Hematopoietic multipotent progenitor cell treated with erythropoietin and hydrocortisone succinate and interleukin-3 and kit ligand, for 4 days (in vitro differentiated cells): ENCODE results near the gene RORB.

ENCODE experiments used
- DNase-seq: peaks from one replicate; pipeline ENCODE4 v3.0.0-alpha.2; 2015

Gene RORB

DNA sequence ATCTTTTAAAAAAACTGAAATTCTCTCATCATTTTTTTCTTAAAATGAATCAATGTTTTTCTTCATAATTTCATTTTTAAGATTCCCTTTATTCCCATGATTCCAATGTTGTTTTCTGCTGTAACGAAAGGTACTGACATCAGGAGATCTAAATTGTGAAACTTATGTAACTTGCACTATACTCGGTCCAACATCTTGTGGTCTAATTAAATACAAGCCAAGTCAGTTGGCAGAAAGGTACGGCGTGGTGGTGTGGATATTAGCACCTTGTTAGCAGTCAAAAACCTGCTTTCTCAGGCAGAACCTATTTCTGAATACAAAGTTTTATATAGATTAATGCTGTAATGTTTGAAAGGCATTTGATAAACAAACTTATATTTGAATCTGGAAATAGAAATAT lies 20.1 kb downstream of the RORB start:
- DNase-seq = no peak

DNA sequence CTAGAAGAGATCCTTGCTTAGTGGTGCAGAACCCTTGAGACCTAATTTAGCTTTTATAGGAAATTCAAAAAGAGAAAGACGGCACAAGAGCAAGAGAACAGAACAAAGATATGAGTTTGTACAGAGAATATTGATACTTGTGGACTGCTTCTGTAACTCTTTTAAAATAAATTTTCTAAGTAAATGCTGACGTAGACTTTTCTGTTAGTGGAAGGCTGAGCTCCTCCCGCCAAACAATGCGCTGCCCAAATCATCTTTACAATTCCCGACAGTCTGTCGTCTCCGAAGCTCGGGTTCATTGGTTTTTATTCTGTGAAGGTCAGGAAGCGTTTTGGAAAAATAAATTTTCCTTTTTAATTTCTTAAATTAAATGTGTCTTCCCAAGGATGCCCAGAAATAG lies 22.3 kb downstream of the RORB start:
- DNase-seq = no peak

DNA sequence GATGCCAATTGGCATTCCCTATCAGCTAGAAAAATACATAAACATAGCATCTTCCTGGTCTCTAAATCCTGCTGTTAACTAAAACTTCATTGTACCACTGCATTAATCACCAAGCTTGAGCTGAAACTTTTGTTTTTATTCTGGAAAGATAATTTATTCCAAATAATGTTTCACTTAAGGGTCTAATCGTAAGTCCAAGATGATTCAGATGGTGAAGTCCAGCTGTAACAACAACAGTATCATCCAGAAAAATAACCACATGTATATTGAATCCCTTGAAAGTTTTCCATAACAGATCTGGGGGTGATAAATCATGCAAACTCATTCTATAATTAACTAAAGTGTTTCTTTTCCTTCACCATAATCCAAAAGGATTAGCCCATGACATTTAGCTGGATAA lies 23.9 kb downstream of the RORB start:
- DNase-seq = no peak

DNA sequence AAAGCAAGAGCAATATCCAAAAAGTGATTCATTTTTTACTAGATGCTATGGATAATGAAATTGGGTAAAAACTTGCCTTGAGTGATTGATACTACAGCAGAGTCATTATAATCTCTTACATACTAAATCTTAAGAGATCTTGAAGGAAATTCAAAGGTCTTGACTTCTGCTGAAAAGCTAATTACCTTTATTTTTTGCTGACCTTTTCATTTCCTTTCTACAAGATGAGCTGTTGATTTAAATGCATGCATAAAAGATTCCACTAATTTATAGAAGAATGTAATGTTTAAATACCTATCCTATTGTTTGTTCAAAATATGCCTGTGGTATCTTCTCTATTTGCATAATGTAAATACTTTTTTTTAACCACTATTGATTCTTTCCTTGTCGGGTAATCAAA lies 27.2 kb downstream of the RORB start:
- DNase-seq = no peak

DNA sequence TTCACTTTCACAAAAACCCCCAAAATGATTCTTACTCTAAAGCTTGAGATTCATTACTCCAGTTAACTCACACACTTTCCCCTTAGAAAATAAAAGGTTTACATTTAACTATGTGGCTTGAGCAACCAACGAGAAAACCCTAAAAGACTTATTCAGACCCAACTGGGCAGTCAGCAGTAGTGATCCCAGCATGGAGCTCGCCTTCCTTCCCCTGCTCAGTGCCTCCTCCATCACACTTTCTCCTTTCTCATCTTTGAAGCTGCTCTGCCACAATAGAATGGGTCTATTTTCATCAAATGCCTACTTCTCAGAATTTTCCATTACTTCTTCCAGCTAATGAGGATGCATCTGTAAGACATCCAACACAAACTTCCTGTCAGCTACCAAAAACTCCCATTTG lies 29.1 kb downstream of the RORB start:
- DNase-seq = no peak

DNA sequence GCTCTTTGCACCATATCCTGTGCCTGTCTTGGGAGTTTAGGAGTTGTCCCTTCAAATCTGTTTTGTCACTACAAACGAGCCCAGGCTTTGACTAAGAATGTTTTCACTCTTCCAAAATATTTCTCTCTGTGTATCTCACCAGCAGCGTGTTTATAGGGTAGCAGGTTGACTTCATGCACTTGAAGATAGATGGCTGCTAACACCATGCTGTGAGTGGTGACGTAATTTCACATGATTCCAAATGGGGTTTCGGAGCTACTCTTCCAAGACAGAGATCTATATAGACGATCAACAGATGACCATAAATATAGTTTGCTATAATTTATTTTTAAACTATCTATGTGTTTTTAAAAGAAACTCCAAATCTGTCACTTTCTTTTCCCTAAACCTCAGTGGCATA lies 30.6 kb downstream of the RORB start:
- DNase-seq = no peak

DNA sequence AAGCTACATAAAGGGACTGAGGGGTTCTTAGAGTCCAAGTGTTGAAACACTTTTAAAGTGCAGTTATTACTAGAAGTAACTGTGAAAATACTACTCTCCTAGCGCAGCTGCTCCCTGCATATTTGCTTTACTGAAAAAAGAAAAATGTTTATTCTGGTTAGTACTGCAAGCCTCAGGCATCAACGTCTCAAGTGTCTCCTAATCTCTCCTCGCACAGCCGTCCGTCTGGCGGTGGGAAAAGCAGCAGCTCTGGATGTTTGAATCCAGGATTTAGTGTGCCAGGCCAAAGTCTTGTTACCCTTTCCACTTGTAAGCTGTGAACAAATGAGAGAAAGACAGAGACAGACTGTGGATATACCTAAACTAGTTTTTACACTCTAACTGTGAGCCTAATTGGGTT lies 31.1 kb downstream of the RORB start:
- no peak for DNase-seq

DNA sequence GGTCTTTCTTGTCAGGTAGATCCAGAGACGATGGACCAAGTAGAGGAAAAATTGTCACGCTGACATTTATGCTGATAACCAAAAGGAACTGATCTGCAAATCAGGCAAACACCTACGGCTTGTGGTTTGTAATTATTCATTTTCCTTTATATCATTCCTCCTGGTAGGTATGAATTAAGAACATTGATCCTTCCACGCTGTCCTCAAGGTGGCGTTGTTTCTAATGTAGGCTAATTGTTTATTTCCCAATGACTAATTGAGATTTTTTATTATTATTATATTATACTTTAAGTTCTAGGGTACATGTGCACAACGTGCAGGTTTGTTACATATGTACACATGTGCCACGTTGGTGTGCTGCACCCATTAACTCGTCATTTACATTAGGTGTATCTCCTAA lies 33.3 kb downstream of the RORB start:
- peak; percentile 8 for DNase-seq

DNA sequence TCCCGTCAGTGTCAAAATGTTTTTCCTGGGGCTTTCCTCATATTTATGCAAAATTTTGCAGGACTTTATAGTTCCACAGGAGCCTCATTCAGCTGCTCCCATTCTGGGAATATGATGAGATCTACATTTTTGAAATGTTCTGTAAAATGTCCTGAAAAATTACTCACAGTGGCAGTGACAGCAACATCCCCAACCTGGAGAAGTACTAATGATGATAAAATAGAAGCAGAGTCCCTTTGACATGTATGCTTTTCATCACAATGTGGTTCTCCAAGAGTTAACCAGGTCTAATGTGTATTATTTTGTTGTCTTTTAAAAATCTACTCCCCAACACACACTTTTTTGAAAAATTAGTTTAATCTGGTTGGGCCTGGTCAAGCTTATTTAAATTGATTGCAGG lies 36.1 kb downstream of the RORB start:
- DNase-seq = no peak

DNA sequence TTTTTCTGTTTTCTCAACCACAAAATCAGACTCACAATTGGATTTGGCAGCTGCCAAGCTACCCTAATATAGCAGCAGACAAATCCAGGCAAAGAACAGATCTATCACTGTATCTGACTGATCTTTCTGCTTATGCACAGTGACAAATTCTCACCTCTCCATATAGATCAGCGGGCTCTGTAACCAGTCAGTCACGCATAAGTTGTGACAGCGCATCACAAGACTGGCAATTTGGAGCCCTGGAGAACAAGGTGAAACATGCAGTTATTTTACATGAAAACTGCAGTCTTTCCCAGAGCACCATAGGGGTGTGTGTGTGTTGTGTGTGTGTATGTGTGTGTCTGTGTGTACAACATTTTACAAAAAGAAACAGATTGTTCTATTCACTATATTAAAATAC lies 37.7 kb downstream of the RORB start:
- no peak for DNase-seq

DNA sequence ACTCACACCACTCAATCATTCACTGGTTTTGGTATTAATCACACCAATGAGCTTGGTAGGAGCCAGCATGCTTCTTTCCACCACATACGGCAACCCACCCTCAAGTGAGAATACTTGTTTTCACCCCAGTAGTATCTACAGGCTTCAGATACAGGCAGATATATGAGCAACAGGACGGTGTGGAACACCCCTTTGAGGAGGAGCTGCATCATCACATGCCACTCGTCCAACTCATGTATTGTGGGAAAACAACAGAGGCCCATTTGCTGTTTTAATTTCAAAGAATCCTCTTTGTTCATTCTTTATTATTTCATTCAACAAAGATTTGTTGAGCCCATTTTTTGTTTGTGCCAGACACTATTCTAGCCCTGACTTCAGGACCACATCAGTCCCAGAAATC lies 46.0 kb downstream of the RORB start:
- DNase-seq = no peak

DNA sequence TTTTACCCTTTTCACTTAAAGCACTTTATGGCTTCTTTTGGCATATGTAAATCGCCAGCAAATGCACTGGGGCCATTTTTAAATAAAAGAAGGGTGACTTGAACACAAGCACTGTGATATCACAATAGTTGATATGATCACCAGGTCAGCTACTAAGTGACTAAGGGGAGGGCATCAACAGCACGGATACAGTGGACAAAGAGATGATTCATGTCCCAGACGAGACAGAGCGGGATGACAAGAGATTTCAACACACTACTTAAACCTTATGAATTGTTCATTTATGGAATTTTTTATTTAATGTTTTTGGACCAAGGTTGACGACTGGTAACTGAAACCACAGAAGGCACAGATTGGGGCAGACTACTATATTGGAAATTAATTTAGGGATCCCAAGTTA lies 54.1 kb downstream of the RORB start:
- no peak for DNase-seq

DNA sequence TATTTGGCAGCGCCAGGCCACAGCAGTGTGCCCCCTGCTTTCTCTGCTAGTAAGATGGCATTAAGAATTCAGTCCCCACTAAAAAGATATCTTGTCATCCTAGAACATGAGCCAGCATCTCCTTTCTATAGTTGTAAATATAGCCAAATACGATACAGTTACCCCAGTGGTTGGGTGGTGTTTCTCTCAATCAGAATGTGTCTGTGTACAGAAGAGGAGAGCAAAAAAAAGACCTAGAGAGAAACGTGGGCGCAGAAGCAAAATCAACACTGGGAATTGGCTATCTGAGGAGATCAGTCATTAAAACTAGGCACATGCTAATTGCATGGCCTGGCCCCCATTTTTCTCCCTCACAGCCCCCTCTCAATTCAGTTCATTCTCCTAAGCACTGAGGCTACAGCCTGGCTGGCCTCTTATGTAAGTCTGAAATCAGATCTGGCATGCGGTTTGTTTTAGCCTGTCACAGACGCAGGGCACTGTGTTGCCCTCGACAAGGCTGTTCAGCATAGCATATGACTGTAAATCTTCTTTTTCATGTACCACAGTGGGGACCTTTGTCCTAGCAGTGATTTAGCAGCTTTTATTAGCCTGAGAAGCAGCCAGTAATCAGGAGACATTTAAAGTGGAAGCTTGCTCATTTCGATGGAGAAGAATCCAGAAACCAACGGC lies 57.8 kb downstream of the RORB start:
- DNase-seq = no peak

DNA sequence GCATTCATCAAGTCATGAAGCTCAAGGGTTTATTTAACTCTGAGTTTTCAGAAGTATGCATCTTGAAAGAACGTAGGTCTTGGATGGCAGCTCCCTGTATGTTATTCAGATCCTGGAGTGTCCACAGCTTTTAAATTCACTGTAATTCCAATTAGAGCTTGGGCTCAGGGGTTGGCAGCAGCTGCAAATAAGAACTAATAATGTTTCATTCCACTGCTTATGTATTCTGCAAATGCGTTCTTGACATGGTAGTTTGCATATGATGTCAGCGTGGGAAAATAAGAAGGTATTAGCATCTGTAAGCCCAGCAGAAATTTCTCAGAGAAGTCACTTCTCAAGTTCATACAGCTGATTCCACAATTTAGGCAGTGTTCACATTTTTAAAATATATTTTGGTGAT lies 58.4 kb downstream of the RORB start:
- no peak for DNase-seq

DNA sequence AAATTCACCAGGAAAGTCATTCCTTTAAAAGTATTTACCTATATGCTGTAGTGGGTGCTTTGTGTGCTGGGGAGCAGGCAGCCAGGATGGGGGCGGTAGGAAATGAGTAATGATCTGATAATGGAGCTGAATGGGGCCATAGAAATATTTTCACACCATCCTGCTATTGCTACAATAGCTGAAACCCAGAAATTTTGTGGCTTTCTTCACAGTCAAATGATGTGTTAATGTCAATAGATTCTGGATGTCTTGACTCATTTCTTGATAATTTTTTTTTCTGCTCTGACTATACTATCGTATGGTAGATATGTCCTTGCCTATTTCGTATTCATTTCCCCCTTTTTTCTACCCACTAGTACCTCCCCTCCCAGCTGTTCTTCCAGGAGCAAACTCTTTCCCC lies 59.5 kb downstream of the RORB start:
- peak; percentile 2 for DNase-seq

DNA sequence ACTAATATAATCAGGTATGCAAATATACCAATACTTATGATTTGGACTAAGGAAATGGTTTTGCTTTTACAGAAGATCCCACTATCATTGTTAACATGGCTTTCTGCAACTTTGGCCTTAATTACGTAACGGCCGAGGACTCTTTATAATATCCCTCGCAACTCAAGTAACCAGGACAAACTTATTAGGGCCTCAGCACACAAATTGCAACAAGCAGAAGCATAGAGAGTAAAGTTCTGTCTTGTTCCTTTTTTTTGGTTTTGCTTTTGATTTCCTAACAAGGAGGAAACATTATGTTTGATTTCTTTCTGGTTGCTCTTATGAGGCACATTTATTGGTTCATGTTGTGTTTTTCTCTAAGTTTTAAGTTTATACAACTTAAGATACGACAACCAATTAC lies 60.4 kb downstream of the RORB start:
- DNase-seq = peak; percentile 1

DNA sequence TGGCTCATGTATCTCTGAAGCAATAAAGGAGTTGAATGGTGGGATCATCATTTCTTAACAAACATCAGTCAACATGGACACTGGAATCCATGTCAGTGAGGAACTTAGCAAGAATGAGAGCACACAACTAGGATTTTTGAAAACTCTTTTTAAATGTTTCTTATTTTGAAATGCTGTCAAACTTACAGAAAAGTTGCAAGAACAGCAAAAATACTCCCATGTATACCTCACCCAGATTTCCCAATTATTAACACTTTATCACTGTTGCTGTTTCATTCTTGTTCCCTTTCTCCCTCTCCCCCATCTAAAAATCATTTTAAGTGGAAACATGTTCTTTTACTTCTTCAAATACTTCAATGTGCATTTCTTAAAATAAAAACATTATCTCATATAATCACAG lies 65.5 kb downstream of the RORB start:
- DNase-seq = no peak

DNA sequence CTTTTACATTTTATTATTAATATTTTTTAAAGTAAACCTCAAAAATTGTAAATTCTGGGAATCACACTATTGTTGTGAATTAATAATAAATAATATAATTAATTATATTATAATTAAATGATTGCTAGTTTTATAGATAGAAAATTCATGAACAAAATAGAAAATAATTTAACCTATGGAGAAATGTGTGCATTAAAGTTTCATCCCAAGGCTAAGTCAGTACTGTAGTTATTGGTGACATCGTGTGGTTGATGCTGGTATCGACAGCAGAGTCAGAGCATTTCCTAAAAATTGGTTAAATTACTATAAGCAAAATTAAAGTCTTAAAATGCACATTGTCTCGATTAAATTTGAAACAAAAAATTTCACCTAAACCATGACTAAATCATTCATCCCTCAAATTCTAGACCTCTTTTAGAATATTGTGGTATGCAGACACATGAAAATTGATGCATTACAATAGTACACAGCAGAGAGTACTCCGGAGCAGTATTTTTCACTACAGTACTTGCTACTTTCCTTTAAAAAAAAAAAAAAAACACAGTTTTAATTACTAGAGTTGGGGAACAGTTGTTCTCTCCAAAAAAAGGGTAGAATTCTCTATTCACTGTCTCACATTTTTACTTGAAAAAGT lies 73.9 kb downstream of the RORB start:
- peak; percentile 59 for DNase-seq

DNA sequence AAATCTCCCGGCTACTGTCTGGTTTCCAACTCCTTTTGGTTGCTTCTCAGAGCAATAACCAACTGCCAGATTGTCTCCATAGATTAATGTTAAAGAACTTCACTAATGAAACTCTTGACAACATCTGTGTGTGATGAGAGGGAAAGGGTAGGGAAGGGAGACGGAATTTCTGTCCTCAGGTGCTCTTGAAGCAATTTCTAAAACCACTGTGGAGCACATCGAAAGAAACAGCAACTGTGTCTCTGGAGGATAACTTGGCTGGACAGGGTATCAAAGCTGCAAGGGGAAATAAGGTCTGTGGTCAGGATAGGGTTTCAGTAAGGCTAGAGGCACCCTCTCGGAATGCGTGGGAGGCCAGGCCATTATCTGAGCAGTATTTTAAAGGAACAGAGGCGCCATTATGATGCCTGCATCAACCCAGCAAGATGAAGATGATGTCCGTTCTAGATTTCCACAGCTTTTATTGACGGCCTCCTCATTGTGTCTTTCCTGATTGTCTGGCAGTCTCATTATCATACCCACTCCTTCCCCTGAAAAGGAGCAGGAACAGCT lies 76.6 kb downstream of the RORB start:
- no peak for DNase-seq

DNA sequence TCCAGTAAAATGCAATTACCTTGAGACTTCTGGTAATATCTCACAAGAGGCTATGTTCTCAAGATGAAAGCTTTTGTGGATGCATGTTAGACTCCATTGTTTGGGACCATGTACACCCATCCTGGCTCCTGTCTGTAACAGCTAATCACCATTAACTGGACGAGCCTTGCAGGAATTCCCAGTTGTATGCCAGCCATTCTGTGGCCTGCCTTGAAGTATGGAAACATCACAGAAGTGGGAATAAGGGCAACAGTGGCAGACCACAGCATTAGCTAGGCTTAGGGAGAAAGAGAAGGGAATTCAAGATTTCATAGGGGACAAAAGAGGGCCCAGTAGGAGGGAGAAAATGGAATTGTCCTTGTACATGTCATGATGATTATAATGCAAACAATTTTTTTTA lies 79.0 kb downstream of the RORB start:
- no peak for DNase-seq

DNA sequence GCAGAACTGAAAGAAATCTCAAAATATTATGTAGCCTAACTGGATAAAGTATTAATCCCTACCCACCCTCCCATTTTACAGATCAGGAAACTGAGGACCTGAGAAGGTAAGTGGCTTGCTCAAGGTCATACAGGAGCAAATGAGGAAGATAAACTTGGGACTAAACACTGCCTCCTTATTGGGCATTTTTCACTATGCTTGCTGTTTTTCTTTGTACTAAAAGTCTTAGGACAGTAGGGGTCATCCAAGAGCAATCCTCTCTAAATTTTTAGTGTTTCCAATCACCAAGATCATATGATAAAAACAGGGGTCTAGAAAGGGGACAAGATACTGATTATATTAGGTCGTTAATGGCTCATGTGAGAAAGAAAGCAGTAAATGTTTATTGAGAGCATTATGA lies 80.8 kb downstream of the RORB start:
- DNase-seq = peak; percentile 3

DNA sequence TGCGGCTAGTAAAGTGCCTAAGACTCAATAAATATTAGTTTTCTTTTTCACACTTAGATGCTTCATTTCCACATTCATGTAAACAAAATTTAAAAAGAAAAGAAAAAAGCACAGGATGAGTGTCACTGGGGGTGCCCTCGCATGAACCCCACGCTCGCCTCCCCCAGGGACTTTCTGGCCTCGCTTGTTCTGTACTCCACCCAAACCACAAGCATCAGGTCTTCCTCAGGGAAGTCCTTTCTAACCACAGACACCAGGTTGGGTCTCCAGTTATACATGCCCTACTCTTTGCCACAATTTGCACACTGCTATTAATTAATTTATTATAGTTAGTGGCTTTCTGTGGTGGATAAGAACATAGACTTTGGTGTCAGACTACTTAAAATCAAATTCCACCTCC lies 92.4 kb downstream of the RORB start:
- no peak for DNase-seq

DNA sequence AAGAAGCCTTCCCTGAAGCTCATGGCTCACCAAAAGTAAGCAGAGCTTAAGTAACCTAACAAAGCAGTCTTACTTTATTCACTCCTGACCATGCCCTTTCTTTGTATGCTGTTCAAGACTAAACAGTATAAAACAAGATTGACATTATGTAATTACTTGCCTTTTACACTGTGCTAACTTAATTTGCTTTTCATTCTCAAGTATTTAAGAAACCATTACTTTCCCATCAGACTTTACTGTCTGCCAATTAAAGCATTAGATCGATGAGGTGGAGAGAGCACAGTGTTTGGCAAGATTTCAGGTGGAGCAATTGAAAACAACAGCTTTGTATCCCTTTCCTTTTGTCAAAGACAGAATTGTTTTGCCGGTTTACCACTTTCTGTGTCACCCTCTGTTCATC lies 98.2 kb downstream of the RORB start:
- DNase-seq = no peak

DNA sequence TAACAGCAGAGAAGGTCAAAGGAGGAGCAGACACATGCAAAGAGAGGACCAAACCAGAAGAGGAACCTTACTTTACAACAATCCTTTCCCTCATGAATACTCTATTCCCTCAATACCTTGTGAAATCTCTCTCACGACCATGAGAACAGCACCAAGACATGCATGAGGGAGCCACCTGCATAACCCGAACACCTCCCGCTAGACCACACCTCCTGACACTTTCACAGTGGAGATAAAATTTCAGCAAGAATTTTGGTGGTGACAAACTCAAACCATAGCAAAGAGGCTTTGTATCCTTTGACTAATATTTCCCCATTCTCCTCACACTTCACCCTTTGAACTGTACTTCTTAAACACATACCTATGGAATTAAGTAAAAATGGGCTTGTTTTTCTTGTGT lies 101.7 kb downstream of the RORB start:
- no peak for DNase-seq
